G401 (cell line): ENCODE measurements around the gene EEF2K. TPM values are rescaled to one million over a fixed set of nuclear protein-coding genes. Genes with fewer than 3 reads are reported as not detected.

Source experiments
- DNase-seq: peaks from one replicate; pipeline ENCODE4 v3.0.0-alpha.2; 2015; ENCODE audit warnings: low spot score
- in situ Hi-C: cut with HindIII; loops from 2 replicates; pipeline ENCODE4 v1.10.0; 2016; ENCODE audit warnings: low sequenced_read_pairs, mixed read lengths
- total RNA-seq: library from RNA; depleted of rRNA; stranded (reverse); fragments of >200 nt; shearing (Covaris generic); gene quantifications from 2 replicates; pipeline ENCODE4 v1.2.3, GENCODE V29; 2014

EEF2K gene
- total RNA-seq, 1 experiment from 2014 or later, result 22.0 TPM

DNA sequence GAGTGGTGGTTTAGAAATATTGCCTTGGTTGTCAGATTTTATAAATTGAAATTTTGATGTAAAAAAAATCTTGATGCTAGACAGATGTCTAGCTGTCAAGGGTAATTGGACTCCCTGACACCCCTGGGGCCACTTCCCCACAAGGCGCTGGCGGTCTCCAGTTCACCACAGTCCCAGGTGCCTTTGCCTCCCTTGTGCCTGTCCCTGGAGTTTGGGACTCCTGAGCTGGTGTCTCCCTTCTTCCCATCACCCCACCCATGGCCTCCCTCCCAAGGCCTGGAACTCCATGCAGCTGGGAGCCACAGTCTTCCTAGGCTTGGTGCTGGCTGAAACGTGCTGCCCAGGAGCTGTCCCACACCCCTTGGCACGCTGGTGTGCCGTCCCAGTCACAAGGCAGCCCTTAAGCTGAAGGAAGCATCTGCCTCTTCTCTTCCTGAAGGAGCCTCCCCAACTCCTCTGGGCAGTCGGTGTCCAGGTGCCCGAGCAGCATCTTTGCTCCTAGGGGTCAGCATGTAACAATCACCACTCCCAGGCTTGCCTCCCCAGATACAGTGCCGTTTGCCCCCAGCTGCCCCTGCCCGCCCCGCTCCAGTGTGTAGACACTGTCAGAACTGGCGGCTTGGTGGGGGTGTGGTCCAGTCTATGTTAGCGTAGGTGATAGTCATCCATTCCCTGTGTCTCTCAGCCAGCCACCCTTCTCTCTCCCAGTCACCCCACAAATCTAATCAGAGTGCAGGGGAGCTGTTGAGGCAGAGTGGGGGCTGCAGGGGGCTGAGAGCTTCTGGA, 117.3 kb downstream of the EEF2K start:
- DNase-seq, result no peak
- in situ Hi-C loops, result no loop called here

DNA sequence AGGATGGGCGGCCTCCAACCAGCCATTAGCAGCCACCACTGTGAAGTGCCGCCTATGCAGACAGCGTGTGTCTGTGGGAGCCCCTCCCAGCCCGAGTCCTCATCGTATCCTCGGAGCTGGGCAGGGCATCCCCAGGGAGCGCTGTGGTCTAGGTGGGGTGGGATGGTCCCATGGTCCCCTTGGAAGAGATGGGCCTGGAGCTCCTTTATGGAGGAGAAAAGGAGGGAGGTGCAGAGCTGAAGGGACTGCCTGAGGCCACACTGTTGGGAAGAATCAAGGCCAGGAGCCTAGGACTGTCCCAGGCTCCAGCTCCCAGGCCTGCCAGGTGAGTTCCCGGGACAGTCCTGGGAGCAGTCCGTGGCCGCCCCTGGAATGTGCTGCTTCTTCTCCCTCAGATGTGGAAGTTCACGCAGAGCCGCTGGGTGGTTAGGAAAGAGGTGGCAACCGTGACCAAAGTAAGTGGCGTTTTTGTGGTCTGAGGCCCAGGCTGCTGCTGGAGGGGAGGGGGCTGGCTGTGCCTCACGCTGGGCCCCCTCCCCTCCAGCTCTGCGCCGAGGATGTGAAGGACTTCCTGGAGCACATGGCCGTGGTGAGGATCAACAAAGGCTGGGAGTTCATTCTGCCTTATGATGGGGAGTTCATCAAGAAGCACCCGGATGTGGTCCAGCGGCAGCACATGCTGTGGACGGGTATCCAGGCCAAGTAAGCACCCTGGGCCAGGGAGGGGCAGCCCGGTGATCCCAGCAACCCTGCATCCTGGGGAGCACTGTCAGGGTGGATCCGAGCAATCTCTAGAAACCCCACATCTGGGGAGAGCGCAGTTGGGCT, 118.1 kb downstream of the EEF2K start:
- in situ Hi-C loops, result no loop called here
- DNase-seq, result no peak

GRCh38 chr16:22324787-22325597, 118.9 kb downstream of the EEF2K start:
- in situ Hi-C loops, result no loop called here
- DNase-seq, result no peak

DNA sequence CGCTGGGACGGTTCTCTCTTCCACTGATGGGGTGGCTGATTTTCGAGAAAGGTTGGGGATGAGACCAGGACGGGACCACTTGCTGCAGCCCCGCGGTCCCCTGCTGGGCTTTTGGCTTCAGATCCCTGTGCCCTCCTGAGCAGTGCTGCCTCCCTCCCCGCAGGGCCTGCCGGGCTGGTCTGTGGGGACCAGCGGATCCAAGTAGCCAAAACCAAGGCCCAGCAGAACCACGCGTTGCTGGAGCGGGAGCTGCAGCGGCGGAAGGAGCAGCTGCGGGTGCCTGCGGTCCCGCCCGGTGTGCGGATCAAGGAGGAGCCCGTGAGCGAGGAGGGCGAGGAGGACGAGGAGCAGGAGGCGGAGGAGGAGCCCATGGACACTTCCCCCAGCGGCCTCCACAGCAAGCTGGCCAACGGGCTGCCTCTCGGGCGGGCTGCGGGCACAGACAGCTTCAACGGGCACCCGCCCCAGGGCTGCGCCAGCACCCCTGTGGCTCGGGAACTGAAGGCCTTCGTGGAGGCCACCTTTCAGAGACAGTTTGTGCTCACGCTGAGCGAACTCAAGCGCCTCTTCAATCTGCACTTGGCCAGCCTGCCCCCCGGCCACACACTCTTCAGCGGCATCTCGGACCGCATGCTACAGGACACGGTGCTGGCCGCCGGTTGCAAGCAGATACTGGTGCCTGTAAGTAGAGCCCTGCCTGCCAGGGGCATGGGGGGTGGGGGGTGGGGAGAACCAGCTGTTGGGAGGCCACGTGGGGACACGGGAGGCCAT, 119.7 kb downstream of the EEF2K start:
- in situ Hi-C loops, result no loop called here

GRCh38 chr16:22326369-22326652, 120.2 kb downstream of the EEF2K start:
- no peak for DNase-seq
- in situ Hi-C loops, result no loop called here

More for the DNA sequence above, 119.7 kb downstream of the EEF2K start:
- no peak for DNase-seq

- DNase-seq, result no peak
- in situ Hi-C loops, result no loop called here
Observed at GRCh38 chr16:22326771-22327445, 120.8 kb downstream of the EEF2K start.

- in situ Hi-C loops, result no loop called here
- no peak for DNase-seq
Observed at GRCh38 chr16:22327446-22327775, 121.3 kb downstream of the EEF2K start.

GRCh38 chr16:22328081-22328725, 122.1 kb downstream of the EEF2K start:
- no peak for DNase-seq
- in situ Hi-C loops, result no loop called here

- in situ Hi-C loops, result no loop called here
- no peak for DNase-seq
Observed at GRCh38 chr16:22329199-22329695, 123.2 kb downstream of the EEF2K start.

- in situ Hi-C loops, result no loop called here
- no peak for DNase-seq
Observed at GRCh38 chr16:22330326-22330725, 124.2 kb downstream of the EEF2K start.

- in situ Hi-C loops, result no loop called here
- DNase-seq, result no peak
Observed at GRCh38 chr16:22333457-22333994, 127.4 kb downstream of the EEF2K start.

DNA sequence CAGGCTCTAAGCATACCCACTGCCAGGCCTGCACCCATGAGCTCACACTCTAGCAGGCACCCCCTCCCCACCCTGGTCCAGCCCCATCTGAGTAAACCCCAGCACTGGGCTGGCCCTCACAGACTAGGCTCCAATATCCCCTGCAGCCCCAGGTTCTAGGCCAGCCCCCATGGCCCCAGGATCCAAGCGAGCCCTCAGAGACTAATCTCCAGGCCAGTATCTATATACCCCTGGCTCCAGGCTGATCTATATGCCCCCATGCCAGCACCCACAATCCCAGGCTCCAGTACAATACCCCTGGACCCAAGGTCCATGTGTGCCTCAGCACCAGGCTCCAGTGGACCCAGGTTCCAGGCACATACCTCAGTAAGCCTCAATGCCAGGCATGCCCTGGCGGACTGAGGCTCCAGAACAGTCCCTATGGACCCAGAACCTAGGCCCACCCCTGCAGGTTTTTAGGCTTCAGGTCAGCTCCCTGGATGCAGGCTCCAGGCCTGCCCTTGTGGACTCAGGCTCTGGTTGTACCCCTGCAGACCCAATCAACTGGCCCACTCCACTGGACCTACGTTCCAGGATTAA, 129.7 kb downstream of the EEF2K start:
- in situ Hi-C loops, result no loop called here
- no peak for DNase-seq

DNA sequence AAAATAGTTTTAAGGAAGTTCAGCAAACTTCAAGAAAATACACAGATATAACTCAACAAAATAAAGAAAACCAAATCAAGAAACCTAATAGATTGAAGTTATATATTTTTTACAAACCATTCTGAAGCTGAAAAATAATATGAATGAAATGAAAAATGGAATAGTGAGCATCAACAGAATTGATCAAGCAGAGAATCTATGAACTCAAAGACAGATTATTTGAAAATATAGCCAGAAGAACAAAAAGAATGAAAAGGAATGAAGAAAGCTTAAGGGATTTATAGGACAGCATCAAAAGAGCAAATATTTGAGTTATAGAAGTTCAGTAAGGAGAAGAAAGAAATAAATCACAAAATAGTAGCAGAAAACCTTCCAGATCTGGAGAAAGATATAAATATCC, 130.5 kb downstream of the EEF2K start:
- in situ Hi-C loops, result no loop called here
- DNase-seq, result no peak

DNA sequence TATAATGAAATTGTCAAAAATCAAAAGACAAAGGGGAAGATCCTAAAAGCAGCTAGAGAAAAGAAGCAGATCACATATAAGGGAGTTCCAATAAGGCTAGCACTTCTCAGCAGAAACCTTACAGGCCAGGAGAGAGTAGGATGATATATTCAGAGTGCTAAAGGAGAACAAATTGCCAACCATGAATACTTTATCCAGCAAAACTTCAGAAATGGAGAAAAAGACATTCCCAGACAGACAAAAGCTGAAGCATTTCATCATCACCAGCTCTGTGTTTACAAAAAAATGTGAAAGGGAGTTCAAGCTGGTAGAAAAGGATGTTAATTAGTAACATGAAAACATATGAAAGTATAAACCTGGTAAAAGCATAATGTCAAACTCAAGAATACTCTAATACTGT, 131.0 kb downstream of the EEF2K start:
- in situ Hi-C loops, result no loop called here
- no peak for DNase-seq

DNA sequence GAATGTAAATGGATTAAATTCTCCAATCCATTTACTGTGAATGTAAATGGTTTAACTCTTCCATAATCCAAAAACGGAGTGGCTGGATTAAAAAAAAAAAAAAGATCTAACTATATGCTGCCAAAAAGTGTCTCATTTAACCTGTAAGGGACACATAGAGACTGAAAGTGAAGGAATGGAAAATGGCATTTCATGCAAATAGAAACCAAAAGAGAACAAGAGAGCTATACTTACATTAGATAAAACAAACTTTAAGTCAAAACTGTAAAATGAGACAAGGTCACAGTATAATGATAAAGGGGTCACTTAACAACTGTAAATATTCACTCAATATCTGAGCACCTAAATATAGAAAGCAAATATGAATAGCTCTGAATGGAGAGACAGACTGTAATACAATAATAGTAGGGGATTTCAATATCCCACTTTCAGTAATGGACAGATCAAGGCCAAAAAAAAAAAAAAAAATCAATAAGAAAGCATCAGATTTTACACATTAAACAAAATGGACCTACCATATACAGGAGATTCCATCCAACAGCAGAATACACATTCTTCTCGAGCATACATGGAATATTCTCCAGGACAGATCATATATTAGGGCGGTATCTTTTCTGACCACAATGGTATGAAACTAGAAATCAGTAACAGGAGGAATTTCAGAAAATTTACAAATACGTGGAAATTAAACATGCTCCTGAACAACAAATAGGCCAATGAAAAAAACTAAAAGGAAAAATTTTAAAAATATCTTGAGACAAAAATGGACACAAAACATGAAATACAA, 132.0 kb downstream of the EEF2K start:
- DNase-seq, result no peak
- in situ Hi-C loops, result no loop called here
